K562 (cell line): ENCODE measurements around the gene LANCL3. TPM values are rescaled to one million over a fixed set of nuclear protein-coding genes. Genes with fewer than 3 reads are reported as not detected.
A peak's percentile ranks its signal among the peaks of the same experiment; 100 is the strongest.
"Not testable (repeated sequence)": the region's sequence is repeated elsewhere in the genome, so short reads cannot be mapped to it uniquely, and the experiment has no call there.

Experiments
- ATAC-seq: fragments of 200-7000 bp; cut with Tn5 transposase; 3 replicates; pipeline ENCODE4 v1.9.1; 2020; ENCODE audit warnings: moderate library complexity
- BruUV-seq: library from RNA; stranded (reverse); fragments of 400-500 nt; replicated peaks from 2 replicates; lab custom pipeline; 2021; lab: Mats Ljungman, UMichigan
- CTCF ChIA-PET: fragments of 300-600 bp; formaldehyde crosslinking; extraction: SDS; loops from one replicate; lab custom pipeline; 2021; ENCODE audit warnings: low intra/inter-chr PET ratio; lab: Yijun Ruan, JAX
- POLR2A ChIA-PET: fragments of 300-600, 350-650 bp; sonication (Branson Sonifier 250); formaldehyde crosslinking; extraction: SDS; loops from one replicate; lab custom pipeline; 2021; ENCODE audit warnings: antibody characterized with exemption, inconsistent platforms; lab: Yijun Ruan, JAX
- DNase-seq, 4 experiments: peaks; one replicate each; pipeline versions ENCODE4 v3.0.0 to v3.0.0-alpha.2; 2011 to 2018; ENCODE audit warnings: low spot score in 3 of 4, mixed read lengths in 3 of 4; ENCODE audit errors: extremely low read depth in 1 of 4
- FAIRE-seq: peaks from 2 replicates; lab custom pipeline; 2011; peaks lifted over from hg19 to GRCh38; lab: Jason Lieb, UNC
- H2AFZ ChIP-seq: 2 replicates; pipeline ENCODE4 v1.6.0; 2011; ENCODE audit warnings: low read depth, low read length, control low read depth, inconsistent platforms
- H3K27ac ChIP-seq: fragments of 200-600 bp; 3 replicates; pipeline ENCODE4 v1.8.0; 2011; ENCODE audit warnings: low read depth, mild to moderate bottlenecking, control low read depth, inconsistent platforms, low read length, moderate library complexity, mixed read lengths; ENCODE audit errors: extremely low read depth
- H3K27me3 ChIP-seq, 2 experiments: fragments of 300-600 bp in 1 of 2; 2 replicates in 1 of 2; 3 replicates in 1 of 2; pipeline versions ENCODE4 v1.6.0 to v1.8.0; 2011; ENCODE audit warnings: inconsistent platforms in 2 of 2, low read length in 2 of 2, mild to moderate bottlenecking in 1 of 2, mixed read lengths in 1 of 2, moderate library complexity in 1 of 2; ENCODE audit not compliant: control insufficient read depth in 2 of 2, insufficient read depth in 2 of 2
- H3K36me3 ChIP-seq: fragments of 300-600 bp; 3 replicates; pipeline ENCODE4 v1.8.0; 2011; ENCODE audit warnings: mild to moderate bottlenecking, low read length, inconsistent platforms; ENCODE audit not compliant: control insufficient read depth, insufficient read depth
- H3K4me1 ChIP-seq, 2 experiments: fragments of 200-600 bp in 1 of 2; replicated peaks in 1 of 2; 2 replicates in 1 of 2; 3 replicates in 1 of 2; pipeline versions ENCODE4 v1.5.1 to v1.8.0; 2011; ENCODE audit warnings: inconsistent platforms in 2 of 2, low read length in 2 of 2, mild to moderate bottlenecking in 1 of 2, mixed read lengths in 1 of 2, moderate library complexity in 1 of 2; ENCODE audit not compliant: control insufficient read depth in 2 of 2, insufficient read depth in 2 of 2
- H3K4me2 ChIP-seq: 2 replicates; pipeline ENCODE4 v1.6.1; 2011; ENCODE audit warnings: low read length, control low read depth, inconsistent platforms, mixed read lengths; ENCODE audit not compliant: insufficient read depth
- H3K4me3 ChIP-seq: fragments of 200-600 bp; sonication (generic), shearing (Covaris generic); 2 replicates; pipeline ENCODE4 v1.5.1; 2016; ENCODE audit warnings: control low read depth, inconsistent platforms
- H3K79me2 ChIP-seq: fragments of 200-600 bp; 3 replicates; pipeline ENCODE4 v1.8.0; 2011; ENCODE audit warnings: low read length, inconsistent platforms; ENCODE audit not compliant: control insufficient read depth, insufficient read depth
- H3K9ac ChIP-seq, 2 experiments: 2 replicates each; pipeline versions ENCODE4 v1.6.0 to v1.6.1; 2011; ENCODE audit warnings: low read depth in 2 of 2, low read length in 2 of 2, control low read depth in 1 of 2, inconsistent platforms in 1 of 2, mild to moderate bottlenecking in 1 of 2, mixed read lengths in 1 of 2; ENCODE audit not compliant: insufficient read depth in 1 of 2
- H3K9me1 ChIP-seq: one replicate; pipeline ENCODE4 v1.6.0; 2011; ENCODE audit warnings: inconsistent platforms, mild to moderate bottlenecking, low read length, moderate library complexity; ENCODE audit not compliant: control insufficient read depth, insufficient read depth
- H3K9me3 ChIP-seq: replicated peaks from 2 replicates; pipeline ENCODE4 v1.5.1; 2011; ENCODE audit warnings: low read depth, low read length, inconsistent platforms; ENCODE audit not compliant: control insufficient read depth, insufficient read depth
- H4K20me1 ChIP-seq: replicated peaks from 2 replicates; pipeline ENCODE4 v1.6.1; 2011; ENCODE audit warnings: low read length, inconsistent platforms, mixed read lengths; ENCODE audit not compliant: control insufficient read depth, insufficient read depth
- BCOR ChIP-seq: fragments of 450-650 bp; IDR thresholded peaks from 2 replicates; pipeline ENCODE4 v1.6.1; 2016
- ESRRA ChIP-seq: fragments of 450-650 bp; IDR thresholded peaks from 2 replicates; pipeline ENCODE4 v1.6.1; 2014; ENCODE audit warnings: low read depth, mild to moderate bottlenecking, moderate library complexity, borderline replicate concordance
- GTF2F1 ChIP-seq: IDR thresholded peaks from 2 replicates; pipeline ENCODE4 v1.6.1; 2011; ENCODE audit warnings: low read depth, low read length, improper control_type of control experiment
- HMG20B ChIP-seq: fragments of 250-450 bp; sonication (Bioruptor Pico); IDR thresholded peaks from 2 replicates; pipeline ENCODE4 v1.5.0; 2021; ENCODE audit warnings: mild to moderate bottlenecking
- KDM1A ChIP-seq, 2 experiments: fragments of 450-650 bp; IDR thresholded peaks; 2 replicates each; pipeline ENCODE4 v1.6.1; 2016; ENCODE audit warnings: mild to moderate bottlenecking in 2 of 2
- MTF1 ChIP-seq: fragments of 250-450 bp; sonication (Bioruptor Pico); IDR thresholded peaks from 2 replicates; pipeline ENCODE4 v1.9.0; 2021; ENCODE audit warnings: moderate library complexity, mild to moderate bottlenecking, inconsistent platforms, borderline replicate concordance
- POLR2H ChIP-seq: IDR thresholded peaks from 2 replicates; pipeline ENCODE4 v1.6.1; 2016; ENCODE audit warnings: missing genetic modification characterization, low read depth, mild to moderate bottlenecking, control low read depth, missing compliant biosample characterization, moderate library complexity
- RFX5 ChIP-seq: IDR thresholded peaks from 2 replicates; pipeline ENCODE4 v1.6.1; 2011; ENCODE audit warnings: low read depth, mild to moderate bottlenecking, improper control_type of control experiment, low read length
- ZBTB1 ChIP-seq: sonication (generic); formaldehyde crosslinking; IDR thresholded peaks from 2 replicates; pipeline ENCODE4 v1.8.1; 2023; ENCODE audit warnings: missing genetic modification reagents, low read depth, mild to moderate bottlenecking, borderline replicate concordance
- ZNF146 ChIP-seq: IDR thresholded peaks from one replicate; pipeline ENCODE4 v1.6.1; 2018; ENCODE audit warnings: missing compliant biosample characterization; ENCODE audit not compliant: unreplicated experiment
- ZNF316 ChIP-seq: fragments of 450-650 bp; IDR thresholded peaks from 2 replicates; pipeline ENCODE4 v1.6.1; 2016
- WGBS: fragments of 100-300 bp; shearing (Covaris generic); methylation state at CpG from one replicate; pipeline ENCODE4 v1.1.6; 2016; ENCODE audit warnings: low coverage, mixed read lengths; ENCODE audit not compliant: insufficient coverage; ENCODE audit errors: missing lambda C conversion rate; 5-methylcytosine and 5-hydroxymethylcytosine counted together
- in situ Hi-C: fragments of 300-500 bp; cut with MboI; formaldehyde crosslinking; loops from 4 replicates; pipeline ENCODE4 v1.15.0; 2018; ENCODE audit warnings: inconsistent platforms, mixed read lengths
- intact Hi-C: fragments of 100-400 bp; cut with micrococcal nuclease; formaldehyde crosslinking; loops from 2 replicates; pipeline ENCODE4 v1.14.2; 2022
- polyA plus RNA-seq, 8 experiments: library from polyadenylated mRNA; depleted of rRNA in 4 of 8; stranded (reverse) in 5 of 8; unstranded in 3 of 8; fragments of >200 nt; fragmentation: Nextera tagmentation in 2 of 8; fragmentation: Illumina TruSeq in 1 of 8; extraction: Ambion mirVana in 2 of 8; extraction: Trizol in 1 of 8; gene quantifications; 2 replicates each; pipeline versions ENCODE4 v1.2.1 to v1.2.3, GENCODE V29; 2011 to 2014; ENCODE audit warnings: inconsistent platforms in 1 of 8, missing spikeins in 1 of 8
- total RNA-seq, 7 experiments: library from RNA; depleted of rRNA in 6 of 7; stranded (reverse); fragments of >200 nt in 6 of 7; fragmentation: Illumina TruSeq in 2 of 7; extraction: Trizol in 2 of 7; gene quantifications; 2 replicates each; pipeline versions ENCODE4 v1.2.1 to v1.2.3, GENCODE V29; 2011 to 2021; ENCODE audit warnings: low replicate concordance in 1 of 7
- TF ChIP-seq, protein P1 (sequence below): IDR thresholded peaks from 2 replicates; pipeline ENCODE4 v1.6.1; 2016; ENCODE audit warnings: missing genetic modification characterization, missing compliant biosample characterization
- TF ChIP-seq, protein P2 (sequence below): fragments of 250-450 bp; sonication (Bioruptor Pico); IDR thresholded peaks from 2 replicates; pipeline ENCODE4 v1.4.0; 2020; ENCODE audit warnings: borderline replicate concordance

LANCL3 gene
- total and polyA plus RNA-seq, 9 of the 15 experiments (the other 6 are each of a cell fraction or from before 2014, with no cell fraction given): 0.41 to 1.5 (median 0.58) TPM

DNA sequence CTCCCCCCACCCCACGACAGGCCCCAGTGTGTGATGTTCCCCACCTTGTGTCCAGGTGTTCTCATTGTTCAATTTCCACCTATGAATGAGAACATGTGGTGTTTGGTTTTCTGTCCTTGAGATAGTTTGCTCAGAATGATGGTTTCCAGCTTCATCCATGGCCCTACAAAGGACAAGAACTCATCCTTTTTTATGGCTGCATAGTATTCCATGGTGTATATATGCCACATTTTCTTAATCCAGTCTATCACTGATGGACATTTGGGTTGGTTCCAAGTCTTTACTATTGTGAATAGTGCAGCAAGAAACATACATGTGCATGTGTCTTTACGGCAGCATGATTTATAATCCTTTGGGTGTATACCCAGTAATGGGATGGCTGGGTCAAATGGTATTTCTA, 79.4 kb downstream of the LANCL3 start:
- intact Hi-C loops: loop anchor here (5.0 kb wide), 1 partner anchor 79 kb away; the partner anchor contains the start of gene LANCL3
- not testable (repeated sequence) for H3K27me3 ChIP-seq

DNA sequence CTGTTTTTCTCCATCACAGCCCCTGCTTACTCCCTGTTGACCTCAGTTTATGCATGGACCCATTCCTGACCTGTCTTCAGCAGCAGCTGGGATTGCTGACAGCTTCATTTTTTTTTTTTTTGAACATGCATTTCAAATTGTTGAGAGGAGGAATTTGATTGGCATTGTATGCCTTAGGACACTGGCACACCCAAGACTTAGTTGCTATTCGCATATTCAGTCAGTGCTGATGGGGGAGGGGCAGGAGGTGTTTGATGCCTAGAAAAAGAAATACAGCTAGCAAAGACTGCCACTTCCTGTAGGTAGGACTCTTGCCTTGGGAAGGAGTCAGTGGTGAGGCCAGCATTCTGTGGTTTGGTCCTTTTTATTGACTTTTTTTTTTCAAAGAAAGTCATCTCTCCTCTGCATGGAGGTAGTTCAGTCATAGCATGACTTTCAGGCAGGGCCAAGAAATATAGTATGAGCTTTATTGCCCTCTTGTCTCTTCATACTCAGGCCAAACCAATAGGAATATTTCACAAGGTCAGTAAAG, 80.5 kb downstream of the LANCL3 start:
- TF ChIP-seq HMG20B (CRISPR knock-in tag) (no peak), MTF1 (CRISPR knock-in tag) (no peak), ZNF316 (peak; percentile 14; the same call in 1 of the 2 replicates), POLR2H (no peak), GTF2F1 (no peak), ZBTB1 (no peak), RFX5 (no peak), BCOR (peak; percentile 25; the same call in 1 of the 2 replicates), ESRRA (no peak)
- TF ChIP-seq, protein P1, sequence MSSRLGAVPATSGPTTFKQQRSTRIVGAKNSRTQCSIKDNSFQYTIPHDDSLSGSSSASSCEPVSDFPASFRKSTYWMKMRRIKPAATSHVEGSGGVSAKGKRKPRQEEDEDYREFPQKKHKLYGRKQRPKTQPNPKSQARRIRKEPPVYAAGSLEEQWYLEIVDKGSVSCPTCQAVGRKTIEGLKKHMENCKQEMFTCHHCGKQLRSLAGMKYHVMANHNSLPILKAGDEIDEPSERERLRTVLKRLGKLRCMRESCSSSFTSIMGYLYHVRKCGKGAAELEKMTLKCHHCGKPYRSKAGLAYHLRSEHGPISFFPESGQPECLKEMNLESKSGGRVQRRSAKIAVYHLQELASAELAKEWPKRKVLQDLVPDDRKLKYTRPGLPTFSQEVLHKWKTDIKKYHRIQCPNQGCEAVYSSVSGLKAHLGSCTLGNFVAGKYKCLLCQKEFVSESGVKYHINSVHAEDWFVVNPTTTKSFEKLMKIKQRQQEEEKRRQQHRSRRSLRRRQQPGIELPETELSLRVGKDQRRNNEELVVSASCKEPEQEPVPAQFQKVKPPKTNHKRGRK: no peak
- TF ChIP-seq, protein P2, sequence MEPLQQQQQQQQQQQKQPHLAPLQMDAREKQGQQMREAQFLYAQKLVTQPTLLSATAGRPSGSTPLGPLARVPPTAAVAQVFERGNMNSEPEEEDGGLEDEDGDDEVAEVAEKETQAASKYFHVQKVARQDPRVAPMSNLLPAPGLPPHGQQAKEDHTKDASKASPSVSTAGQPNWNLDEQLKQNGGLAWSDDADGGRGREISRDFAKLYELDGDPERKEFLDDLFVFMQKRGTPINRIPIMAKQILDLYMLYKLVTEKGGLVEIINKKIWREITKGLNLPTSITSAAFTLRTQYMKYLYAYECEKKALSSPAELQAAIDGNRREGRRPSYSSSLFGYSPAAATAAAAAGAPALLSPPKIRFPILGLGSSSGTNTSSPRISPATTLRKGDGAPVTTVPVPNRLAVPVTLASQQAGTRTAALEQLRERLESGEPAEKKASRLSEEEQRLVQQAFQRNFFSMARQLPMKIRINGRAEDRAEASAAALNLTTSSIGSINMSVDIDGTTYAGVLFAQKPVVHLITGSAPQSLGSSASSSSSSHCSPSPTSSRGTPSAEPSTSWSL (CRISPR knock-in tag): no peak
- TF ChIP-seq, all 486 proteins: peak for 2
- H3K9ac ChIP-seq: peak overlapping the region in 1 of 2 experiments; percentile 67; a peak in 2 of 4 replicates
- no peaks in the 10 kb centered on the region for H3K79me2 ChIP-seq
- H3K36me3 ChIP-seq: no peaks in the 10 kb centered on the region; the same call in 2 of the 3 replicates
- peak; percentile 26 for ATAC-seq
- H3K4me3 ChIP-seq: no peak overlapping the region
- CTCF ChIA-PET: no interaction called here
- POLR2A ChIA-PET: interaction anchor here (1.0 kb wide), 1 partner anchor 29 kb away, joined by 3 read pairs; no protein-coding TSS in a partner anchor
- H4K20me1 ChIP-seq: no peaks in the 10 kb centered on the region
- 0 out of 2 replicates have a peak overlapping the region, but pooled peaks have one; percentile 19 for H2AFZ ChIP-seq
- in situ Hi-C loops (no loop called here), intact Hi-C loops (loop anchor here (2.0 to 5.0 kb wide), 2 partner anchors 29 to 80 kb away; partner anchors contain the start of gene LANCL3)
- H3K9me3 ChIP-seq: no peaks in the 10 kb centered on the region
- no TSS peak for BruUV-seq
- no peak for FAIRE-seq
- H3K27ac ChIP-seq: peak overlapping the region; percentile 92
- H3K9me1 ChIP-seq: no peaks in the 10 kb centered on the region
- no peaks in the 10 kb centered on the region for H3K27me3 ChIP-seq
- peak overlapping the region; percentile 8; the same call in 1 of the 2 replicates for H3K4me2 ChIP-seq
- peak in 1 of 4 experiments; percentile 23 for DNase-seq
- peaks cover 3 to 28% of the 10 kb centered on the region in 2 experiments; a peak in 3 of 5 replicates for H3K4me1 ChIP-seq
- WGBS: 38% methylated on average over 1 of the region's 1 CpG

More for the DNA sequence above, 79.4 kb downstream of the LANCL3 start:
- FAIRE-seq, H3K9ac ChIP-seq, ATAC-seq, H3K9me1 ChIP-seq, BruUV-seq, H3K27ac ChIP-seq, H3K36me3 ChIP-seq, POLR2A ChIA-PET, H3K79me2 ChIP-seq, H2AFZ ChIP-seq, DNase-seq, CTCF ChIA-PET, in situ Hi-C loops, H3K9me3 ChIP-seq, H4K20me1 ChIP-seq, H3K4me3 ChIP-seq, H3K4me2 ChIP-seq: not testable (repeated sequence)
- peaks cover 3 to 28% of the 10 kb centered on the region in 2 experiments; a peak in 3 of 5 replicates for H3K4me1 ChIP-seq
- 71% methylated on average over 1 of the region's 2 CpGs for WGBS
- TF ChIP-seq ZNF146 (CRISPR knock-in tag) (peak; percentile 69), KDM1A (IDR thresholded peaks at IDR 0.05) (peak in 1 of 2 experiments; percentile 28; a peak in 1 of 4 replicates)
